A549 (cell line): ENCODE measurements around the gene DET1.

Experiments used
- FOSL2 ChIP-seq, 2 experiments: fragments of 450-650 bp in 1 of 2; fragments of >200 bp in 1 of 2; sonication (Bioruptor Twin) in 1 of 2; formaldehyde crosslinking; IDR thresholded peaks; 2 replicates each; pipeline versions ENCODE4 v1.5.0 to v1.6.1; 2016 to 2020; ENCODE audit warnings: mild to moderate bottlenecking in 1 of 2, moderate library complexity in 1 of 2
- JUN ChIP-seq, 2 experiments: fragments of >200 bp; sonication (Bioruptor Twin); formaldehyde crosslinking; IDR thresholded peaks; 2 replicates in 1 of 2; 3 replicates in 1 of 2; pipeline ENCODE4 v1.6.1; 2016 to 2017
- KDM5A ChIP-seq: fragments of 200-600 bp; sonication (generic); IDR thresholded peaks from 2 replicates; pipeline ENCODE4 v1.6.1; 2016; ENCODE audit warnings: antibody characterized with exemption, mild to moderate bottlenecking
- MAZ ChIP-seq: fragments of 150-350 bp; IDR thresholded peaks from 2 replicates; pipeline ENCODE4 v1.6.1; 2014; ENCODE audit warnings: antibody characterized with exemption, low read depth, low read length, borderline replicate concordance
- NR3C1 ChIP-seq: fragments of >200 bp; sonication (Bioruptor Twin); formaldehyde crosslinking; IDR thresholded peaks from 3 replicates; pipeline ENCODE4 v1.6.1; 2017
- POLR2A ChIP-seq: IDR thresholded peaks from 2 replicates; pipeline ENCODE4 v1.6.1; 2012; ENCODE audit warnings: mild to moderate bottlenecking, low read length
- TF ChIP-seq, protein P1 (sequence below): fragments of >200 bp; sonication (Bioruptor Twin); formaldehyde crosslinking; IDR thresholded peaks from 3 replicates; pipeline ENCODE4 v1.5.1; 2016

GRCh38 chr15:88543065-88543776 lies 3.3 kb downstream of the DET1 start:
- TF ChIP-seq NR3C1 (no peak), POLR2A (no peak), MAZ (no peak), JUN (IDR thresholded peaks at IDR 0.05) (no peak), KDM5A (no peak), FOSL2 (IDR thresholded peaks at IDR 0.05) (no peak), FOSL2 (CRISPR knock-in tag; IDR thresholded peaks at IDR 0.05) (no peak)
- TF ChIP-seq, protein P1, sequence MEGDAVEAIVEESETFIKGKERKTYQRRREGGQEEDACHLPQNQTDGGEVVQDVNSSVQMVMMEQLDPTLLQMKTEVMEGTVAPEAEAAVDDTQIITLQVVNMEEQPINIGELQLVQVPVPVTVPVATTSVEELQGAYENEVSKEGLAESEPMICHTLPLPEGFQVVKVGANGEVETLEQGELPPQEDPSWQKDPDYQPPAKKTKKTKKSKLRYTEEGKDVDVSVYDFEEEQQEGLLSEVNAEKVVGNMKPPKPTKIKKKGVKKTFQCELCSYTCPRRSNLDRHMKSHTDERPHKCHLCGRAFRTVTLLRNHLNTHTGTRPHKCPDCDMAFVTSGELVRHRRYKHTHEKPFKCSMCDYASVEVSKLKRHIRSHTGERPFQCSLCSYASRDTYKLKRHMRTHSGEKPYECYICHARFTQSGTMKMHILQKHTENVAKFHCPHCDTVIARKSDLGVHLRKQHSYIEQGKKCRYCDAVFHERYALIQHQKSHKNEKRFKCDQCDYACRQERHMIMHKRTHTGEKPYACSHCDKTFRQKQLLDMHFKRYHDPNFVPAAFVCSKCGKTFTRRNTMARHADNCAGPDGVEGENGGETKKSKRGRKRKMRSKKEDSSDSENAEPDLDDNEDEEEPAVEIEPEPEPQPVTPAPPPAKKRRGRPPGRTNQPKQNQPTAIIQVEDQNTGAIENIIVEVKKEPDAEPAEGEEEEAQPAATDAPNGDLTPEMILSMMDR, result no peak
